H1 (cell line): ENCODE data around the gene TMEM187. TPM values are rescaled to one million over a fixed set of nuclear protein-coding genes. Genes with fewer than 3 reads are reported as not detected.

Experiments used
- microRNA counts: library from miRNA; unstranded; fragments of <30 nt; microRNA quantifications from one replicate; lab custom pipeline; 2015
- microRNA-seq, 2 experiments: library from miRNA; unstranded; fragments of <30 nt; microRNA quantifications; one replicate each; pipeline versions ENCODE4 to v1.2.0, GENCODE V29; 2016 to 2020; ENCODE audit warnings: borderline microRNAs expressed in 2 of 2, borderline number of aligned reads in 2 of 2, borderline replicate concordance in 1 of 2
- polyA plus RNA-seq, 7 experiments: library from polyadenylated mRNA; depleted of rRNA in 3 of 7; stranded (reverse) in 5 of 7; unstranded in 2 of 7; fragments of >200 nt in 5 of 7; fragments of 200-250 nt in 2 of 7; gene quantifications; 1 replicate in 5 of 7; 2 replicates in 1 of 7; 4 replicates in 1 of 7; pipeline versions ENCODE4 v1.2.1 to v1.2.3, GENCODE V29; 2011 to 2013; ENCODE audit warnings: missing spikeins in 2 of 7, mixed read lengths in 2 of 7
- small RNA-seq: library from polyadenylated mRNA; stranded (forward); fragments of <200 nt; extraction: miRNeasy Mini kit (QIAGEN cat#:217004); gene quantifications from one replicate; pipeline ENCODE3, GENCODE V24; 2013; ENCODE audit not compliant: insufficient read depth
- total RNA-seq: library from RNA; stranded (reverse); fragmentation: NEBNext Ultra II Directional; extraction: Animal tissue kit (Norgen Biotek cat#: 25700); gene quantifications from 2 replicates; pipeline ENCODE4 v1.2.1, GENCODE V29; 2021

TMEM187 gene
- total and polyA plus RNA-seq, 2 of the 8 experiments (the other 6 are each of a cell fraction or from before 2014, with no cell fraction given): 5.0 to 14.5 TPM

MicroRNAs encoded within 50 kb of the gene (microRNA counts, 767-probe panel; counts per million panel counts)
- microRNA hsa-miR-718 (lab: Ali Mortazavi, UCI): 879 counts per million, percentile 95 among the panel's probes with 10 or more counts

Small RNAs within 50 kb of the gene (microRNA-seq; reads per million reads assigned to microRNA genes)
- 0 reads per million in 2 experiments for gene MIR3202-1
- gene MIR3202-2: 0 reads per million in 2 experiments
- gene MIR718: 0 reads per million in 2 experiments

Small RNAs within 50 kb of the gene (small RNA-seq; reads per million reads assigned to genes)
- not detected for gene MIR3202-1

Other genes with a start within 250 kb of the TMEM187 start
- 157 and 159 TPM in 2 replicates for gene BCAP31, start 248.4 kb upstream of the TMEM187 start, total RNA-seq
- gene BCAP31, start 248.4 kb upstream of the TMEM187 start, polyA plus RNA-seq (2011; rRNA removed): 136 and 139 TPM in 2 replicates
- gene ABCD1, start 247.9 kb upstream of the TMEM187 start, total RNA-seq: 4.6 and 6.6 TPM in 2 replicates
- gene ABCD1, start 247.9 kb upstream of the TMEM187 start, polyA plus RNA-seq (2011; rRNA removed): 3.1 and 6.7 TPM in 2 replicates
- gene PLXNB3, start 208.5 kb upstream of the TMEM187 start, total RNA-seq: 2.7 TPM in 2 replicates
- gene PLXNB3, start 208.5 kb upstream of the TMEM187 start, polyA plus RNA-seq (2011; rRNA removed): 1.2 and 1.6 TPM in 2 replicates
- gene SRPK3, start 191.7 kb upstream of the TMEM187 start, total RNA-seq: not detected in 2 replicates
- gene SRPK3, start 191.7 kb upstream of the TMEM187 start, polyA plus RNA-seq (2011; rRNA removed): not detected in 2 replicates
- gene IDH3G, start 178.4 kb upstream of the TMEM187 start, total RNA-seq: 36.1 and 39.4 TPM in 2 replicates
- gene IDH3G, start 178.4 kb upstream of the TMEM187 start, polyA plus RNA-seq (2011; rRNA removed): 66.7 and 96.2 TPM in 2 replicates
- gene SSR4, start 178.1 kb upstream of the TMEM187 start, total RNA-seq: 161 and 168 TPM in 2 replicates
- gene SSR4, start 178.1 kb upstream of the TMEM187 start, polyA plus RNA-seq (2011; rRNA removed): 642 and 734 TPM in 2 replicates
- gene PDZD4, start 142.2 kb upstream of the TMEM187 start, total RNA-seq: 169 and 174 TPM in 2 replicates
- 45.8 and 77.2 TPM in 2 replicates for gene PDZD4, start 142.2 kb upstream of the TMEM187 start, polyA plus RNA-seq (2011; rRNA removed)
- 38.7 and 43.0 TPM in 2 replicates for gene L1CAM, start 86.6 kb upstream of the TMEM187 start, total RNA-seq
- gene L1CAM, start 86.6 kb upstream of the TMEM187 start, polyA plus RNA-seq (2011; rRNA removed): 11.0 and 16.4 TPM in 2 replicates
- gene AVPR2, start 68.1 kb upstream of the TMEM187 start, total RNA-seq: not detected in 2 replicates
- gene AVPR2, start 68.1 kb upstream of the TMEM187 start, polyA plus RNA-seq (2011; rRNA removed): 0.08 and 0.09 TPM in 2 replicates
- gene ARHGAP4, start 46.5 kb upstream of the TMEM187 start, total RNA-seq: 25.9 and 26.0 TPM in 2 replicates
- gene ARHGAP4, start 46.5 kb upstream of the TMEM187 start, polyA plus RNA-seq (2011; rRNA removed): 23.9 and 42.4 TPM in 2 replicates
- 98.1 and 98.8 TPM in 2 replicates for gene NAA10, start 37.7 kb upstream of the TMEM187 start, total RNA-seq
- 80.4 and 119 TPM in 2 replicates for gene NAA10, start 37.7 kb upstream of the TMEM187 start, polyA plus RNA-seq (2011; rRNA removed)
- gene RENBP, start 28.1 kb upstream of the TMEM187 start, total RNA-seq: 11.9 and 12.4 TPM in 2 replicates
- 21.8 and 26.5 TPM in 2 replicates for gene RENBP, start 28.1 kb upstream of the TMEM187 start, polyA plus RNA-seq (2011; rRNA removed)
- gene HCFC1, start 936 bp upstream of the TMEM187 start, total RNA-seq: 117 and 120 TPM in 2 replicates
- 24.9 and 44.8 TPM in 2 replicates for gene HCFC1, start 936 bp upstream of the TMEM187 start, polyA plus RNA-seq (2011; rRNA removed)
- gene IRAK1, start 47.1 kb downstream of the TMEM187 start, total RNA-seq: 41.7 and 47.2 TPM in 2 replicates
- 26.6 and 34.7 TPM in 2 replicates for gene IRAK1, start 47.1 kb downstream of the TMEM187 start, polyA plus RNA-seq (2011; rRNA removed)
- gene MECP2, start 125.0 kb downstream of the TMEM187 start, total RNA-seq: 32.0 and 32.4 TPM in 2 replicates
- gene MECP2, start 125.0 kb downstream of the TMEM187 start, polyA plus RNA-seq (2011; rRNA removed): 5.0 and 6.9 TPM in 2 replicates
- not detected in 2 replicates for gene OPN1LW, start 171.5 kb downstream of the TMEM187 start, total RNA-seq
- not detected in 2 replicates for gene OPN1LW, start 171.5 kb downstream of the TMEM187 start, polyA plus RNA-seq (2011; rRNA removed)
- gene OPN1MW, start 209.8 kb downstream of the TMEM187 start, total RNA-seq: not detected in 2 replicates
- gene OPN1MW, start 209.8 kb downstream of the TMEM187 start, polyA plus RNA-seq (2011; rRNA removed): 0.08 TPM in 1 of 2 replicates, not detected in the other
- not detected in 2 replicates for gene OPN1MW2, start 247.0 kb downstream of the TMEM187 start, total RNA-seq
- not detected in 2 replicates for gene OPN1MW2, start 247.0 kb downstream of the TMEM187 start, polyA plus RNA-seq (2011; rRNA removed)